Liver (tissue), 9 donors: ENCODE measurements around the gene MT4. TPM values are rescaled to one million over a fixed set of nuclear protein-coding genes. Genes with fewer than 3 reads are reported as not detected.

ENCODE experiments used
- DNase-seq: peaks from one replicate; pipeline ENCODE4 v3.0.0-alpha.2; 2017; ENCODE audit warnings: low spot score
- H3K27ac ChIP-seq, 2 donors: one replicate each; pipeline ENCODE4 v1.7.0; 2013; ENCODE audit warnings: inconsistent platforms in 2 of 2, low read length in 2 of 2, control low read depth in 1 of 2, low read depth in 1 of 2, mild to moderate bottlenecking in 1 of 2
- H3K27me3 ChIP-seq, 4 donors: one replicate each; pipeline versions ENCODE4 v1.6.1 to v1.7.0; 2013; ENCODE audit warnings: low read length in 3 of 4, inconsistent platforms in 1 of 4, mild to moderate bottlenecking in 1 of 4, moderate library complexity in 1 of 4; ENCODE audit not compliant: control insufficient read depth in 4 of 4, insufficient read depth in 4 of 4
- H3K36me3 ChIP-seq, 4 donors: one replicate each; pipeline versions ENCODE4 v1.6.1 to v1.7.0; 2013; ENCODE audit warnings: low read length in 3 of 4, mild to moderate bottlenecking in 3 of 4, low read depth in 1 of 4, moderate library complexity in 1 of 4; ENCODE audit not compliant: control insufficient read depth in 4 of 4, insufficient read depth in 3 of 4
- H3K4me1 ChIP-seq, 4 donors: one replicate each; pipeline versions ENCODE4 v1.6.1 to v1.7.0; 2013; ENCODE audit warnings: low read length in 3 of 4, mild to moderate bottlenecking in 3 of 4, moderate library complexity in 1 of 4; ENCODE audit not compliant: control insufficient read depth in 4 of 4, insufficient read depth in 4 of 4
- H3K4me3 ChIP-seq, 3 donors: one replicate each; pipeline versions ENCODE4 v1.6.1 to v1.7.0; 2013; ENCODE audit warnings: low read length in 3 of 3, control low read depth in 1 of 3, low read depth in 1 of 3, mild to moderate bottlenecking in 1 of 3
- H3K9ac ChIP-seq, 2 donors: one replicate each; pipeline ENCODE4 v1.7.0; 2013; ENCODE audit warnings: low read length in 2 of 2, mild to moderate bottlenecking in 2 of 2, moderate library complexity in 2 of 2, control low read depth in 1 of 2, low read depth in 1 of 2
- H3K9me3 ChIP-seq, 4 donors: one replicate each; pipeline versions ENCODE4 v1.6.1 to v1.7.0; 2013; ENCODE audit warnings: low read length in 3 of 4; ENCODE audit not compliant: control insufficient read depth in 4 of 4
- EGR1 ChIP-seq, 2 donors: IDR thresholded peaks; 2 replicates each; pipeline ENCODE4 v1.6.1; 2016 to 2018; ENCODE audit warnings: antibody characterized with exemption in 2 of 2, low read depth in 2 of 2
- FOXA1 ChIP-seq: IDR thresholded peaks from 2 replicates; pipeline ENCODE4 v1.6.1; 2016; ENCODE audit warnings: antibody characterized with exemption
- FOXA2 ChIP-seq: IDR thresholded peaks from 2 replicates; pipeline ENCODE4 v1.6.1; 2016; ENCODE audit warnings: antibody characterized with exemption
- GABPA ChIP-seq, 2 donors: IDR thresholded peaks in 1 of 2; conservative IDR thresholded peaks in 1 of 2; 2 replicates each; pipeline ENCODE4 v1.6.1; 2016; ENCODE audit warnings: antibody characterized with exemption in 2 of 2, mild to moderate bottlenecking in 1 of 2, moderate library complexity in 1 of 2
- HNF4A ChIP-seq, 2 donors: conservative IDR thresholded peaks; 2 replicates each; pipeline ENCODE4 v1.6.1; 2016; ENCODE audit warnings: antibody characterized with exemption in 2 of 2, mild to moderate bottlenecking in 2 of 2
- HNF4G ChIP-seq: IDR thresholded peaks from 2 replicates; pipeline ENCODE4 v1.6.1; 2016; ENCODE audit warnings: antibody characterized with exemption
- JUND ChIP-seq, 2 donors: IDR thresholded peaks; 2 replicates each; pipeline ENCODE4 v1.6.1; 2016; ENCODE audit warnings: antibody characterized with exemption in 2 of 2
- RAD21 ChIP-seq, 2 donors: IDR thresholded peaks; 2 replicates each; pipeline ENCODE4 v1.6.1; 2016; ENCODE audit warnings: antibody characterized with exemption in 2 of 2, mild to moderate bottlenecking in 2 of 2
- RXRA ChIP-seq, 2 donors: IDR thresholded peaks; 2 replicates each; pipeline ENCODE4 v1.6.1; 2017 to 2018; ENCODE audit warnings: antibody characterized with exemption in 2 of 2, mild to moderate bottlenecking in 1 of 2
- TAF1 ChIP-seq: conservative IDR thresholded peaks from 2 replicates; pipeline ENCODE4 v1.6.1; 2016; ENCODE audit warnings: antibody characterized with exemption, mild to moderate bottlenecking
- YY1 ChIP-seq: IDR thresholded peaks from 2 replicates; pipeline ENCODE4 v1.6.1; 2016; ENCODE audit warnings: antibody characterized with exemption, mild to moderate bottlenecking
- WGBS: extraction: QIAGEN DNeasy Blood & Tissue Kit; methylation state at CpG from one replicate; pipeline ENCODE4 v1.1.7; 2013; 5-methylcytosine and 5-hydroxymethylcytosine counted together
- polyA plus RNA-seq, 2 donors: library from polyadenylated mRNA; stranded (reverse) in 1 of 2; unstranded in 1 of 2; fragments of 200-250 nt in 1 of 2; fragments of >200 nt in 1 of 2; fragmentation: Nextera tagmentation in 1 of 2; extraction: Ambion mirVana in 1 of 2; gene quantifications; one replicate each; pipeline versions ENCODE4 v1.2.1 to v1.2.3, GENCODE V29; 2013 to 2015
- total RNA-seq, 2 donors: library from RNA; depleted of rRNA; stranded (reverse); fragments of >200 nt; gene quantifications; one replicate each; pipeline ENCODE4 v1.2.3, GENCODE V29; 2014
- TF ChIP-seq, protein P1 (sequence below): fragments of 150-350 bp; IDR thresholded peaks from 2 replicates; pipeline ENCODE4 v1.5.1; 2017; ENCODE audit warnings: improper control_type of control experiment, low read depth, low read length; ENCODE audit not compliant: missing input control
- TF ChIP-seq, protein P2 (sequence below): IDR thresholded peaks from 2 replicates; pipeline ENCODE4 v1.6.1; 2016; ENCODE audit warnings: antibody characterized with exemption
- TF ChIP-seq, protein P3 (sequence below): IDR thresholded peaks from 2 replicates; pipeline ENCODE4 v1.6.1; 2016; ENCODE audit warnings: antibody characterized with exemption
- donor health status: healthy.
- donor health status: healthy.
- donor health status: healthy.
- donor health status: healthy.
- donor health status: healthy.

The MT4 gene
- total and polyA plus RNA-seq, 4 donors, result not detected

DNA sequence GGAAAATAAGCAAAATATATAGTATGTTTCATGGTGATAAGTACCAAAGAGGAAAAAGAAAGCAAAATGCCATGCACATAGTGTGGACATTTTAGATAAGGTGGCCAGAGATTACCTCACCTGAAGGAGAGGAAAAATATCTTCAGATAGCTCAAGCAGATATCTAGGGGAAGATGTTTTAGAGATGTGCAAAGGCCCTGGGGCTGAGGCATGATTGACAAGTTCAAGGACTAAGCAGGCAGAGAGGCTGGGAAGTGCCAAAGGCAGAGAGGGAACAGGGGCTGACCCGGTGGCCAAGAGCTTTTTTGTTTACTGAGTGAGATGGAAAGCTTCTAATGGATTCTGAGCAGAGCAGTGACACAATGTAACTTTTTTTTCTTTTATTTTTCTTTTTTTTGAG is 4.4 kb upstream of the MT4 start (continued):
- TF ChIP-seq, protein P1, sequence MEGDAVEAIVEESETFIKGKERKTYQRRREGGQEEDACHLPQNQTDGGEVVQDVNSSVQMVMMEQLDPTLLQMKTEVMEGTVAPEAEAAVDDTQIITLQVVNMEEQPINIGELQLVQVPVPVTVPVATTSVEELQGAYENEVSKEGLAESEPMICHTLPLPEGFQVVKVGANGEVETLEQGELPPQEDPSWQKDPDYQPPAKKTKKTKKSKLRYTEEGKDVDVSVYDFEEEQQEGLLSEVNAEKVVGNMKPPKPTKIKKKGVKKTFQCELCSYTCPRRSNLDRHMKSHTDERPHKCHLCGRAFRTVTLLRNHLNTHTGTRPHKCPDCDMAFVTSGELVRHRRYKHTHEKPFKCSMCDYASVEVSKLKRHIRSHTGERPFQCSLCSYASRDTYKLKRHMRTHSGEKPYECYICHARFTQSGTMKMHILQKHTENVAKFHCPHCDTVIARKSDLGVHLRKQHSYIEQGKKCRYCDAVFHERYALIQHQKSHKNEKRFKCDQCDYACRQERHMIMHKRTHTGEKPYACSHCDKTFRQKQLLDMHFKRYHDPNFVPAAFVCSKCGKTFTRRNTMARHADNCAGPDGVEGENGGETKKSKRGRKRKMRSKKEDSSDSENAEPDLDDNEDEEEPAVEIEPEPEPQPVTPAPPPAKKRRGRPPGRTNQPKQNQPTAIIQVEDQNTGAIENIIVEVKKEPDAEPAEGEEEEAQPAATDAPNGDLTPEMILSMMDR, result no peak
- TF ChIP-seq HNF4G (no peak), TAF1 (no peak), GABPA (IDR thresholded peaks at IDR 0.05 in 1 of 2, conservative IDR thresholded peaks at IDR 0.05 in 1 of 2) (no peak), YY1 (no peak), HNF4A (conservative IDR thresholded peaks at IDR 0.05) (no peak)
- TF ChIP-seq, protein P2, sequence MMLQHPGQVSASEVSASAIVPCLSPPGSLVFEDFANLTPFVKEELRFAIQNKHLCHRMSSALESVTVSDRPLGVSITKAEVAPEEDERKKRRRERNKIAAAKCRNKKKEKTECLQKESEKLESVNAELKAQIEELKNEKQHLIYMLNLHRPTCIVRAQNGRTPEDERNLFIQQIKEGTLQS, result no peak

DNA sequence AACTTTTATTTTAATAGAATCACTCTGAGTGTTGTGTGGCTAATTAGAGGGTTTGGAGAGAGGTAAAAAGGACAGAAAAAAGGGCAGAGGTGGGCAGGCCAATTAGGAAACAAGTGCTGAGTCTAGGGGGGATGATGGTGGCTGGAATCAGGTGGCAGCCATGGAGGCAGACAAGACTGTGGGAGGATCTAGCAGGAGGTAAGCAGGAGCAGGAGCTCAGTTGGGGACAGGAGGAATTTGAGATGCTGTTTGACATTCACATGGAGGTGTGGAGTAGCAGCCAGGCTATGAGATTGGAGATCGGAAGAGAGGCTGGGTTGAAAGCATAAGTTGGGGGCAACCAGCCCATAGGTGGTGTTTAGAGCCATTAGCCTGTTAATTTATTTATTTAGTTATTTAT is 3.7 kb upstream of the MT4 start:
- DNase-seq, result no peak
- Histone ChIP-seq H3K9me3 (no peaks in the 10 kb centered on the region), H3K27ac (no peak overlapping the region), H3K9ac (no peak overlapping the region), H3K27me3 (no peaks in the 10 kb centered on the region), H3K4me1 (no peaks in the 10 kb centered on the region), H3K36me3 (no peaks in the 10 kb centered on the region), H3K4me3 (no peak overlapping the region)
- 82% methylated on average over 1 of the region's 1 CpG for WGBS
- TF ChIP-seq, protein P2, result no peak
- TF ChIP-seq JUND (IDR thresholded peaks at IDR 0.05) (no peak), YY1 (no peak), GABPA (IDR thresholded peaks at IDR 0.05 in 1 of 2, conservative IDR thresholded peaks at IDR 0.05 in 1 of 2) (no peak), EGR1 (IDR thresholded peaks at IDR 0.05; ENCODE audit: low read depth in 2 of 2) (no peak), TAF1 (no peak), RAD21 (IDR thresholded peaks at IDR 0.05) (no peak), FOXA2 (no peak), FOXA1 (no peak), RXRA (IDR thresholded peaks at IDR 0.05) (no peak)
- TF ChIP-seq, protein P3, sequence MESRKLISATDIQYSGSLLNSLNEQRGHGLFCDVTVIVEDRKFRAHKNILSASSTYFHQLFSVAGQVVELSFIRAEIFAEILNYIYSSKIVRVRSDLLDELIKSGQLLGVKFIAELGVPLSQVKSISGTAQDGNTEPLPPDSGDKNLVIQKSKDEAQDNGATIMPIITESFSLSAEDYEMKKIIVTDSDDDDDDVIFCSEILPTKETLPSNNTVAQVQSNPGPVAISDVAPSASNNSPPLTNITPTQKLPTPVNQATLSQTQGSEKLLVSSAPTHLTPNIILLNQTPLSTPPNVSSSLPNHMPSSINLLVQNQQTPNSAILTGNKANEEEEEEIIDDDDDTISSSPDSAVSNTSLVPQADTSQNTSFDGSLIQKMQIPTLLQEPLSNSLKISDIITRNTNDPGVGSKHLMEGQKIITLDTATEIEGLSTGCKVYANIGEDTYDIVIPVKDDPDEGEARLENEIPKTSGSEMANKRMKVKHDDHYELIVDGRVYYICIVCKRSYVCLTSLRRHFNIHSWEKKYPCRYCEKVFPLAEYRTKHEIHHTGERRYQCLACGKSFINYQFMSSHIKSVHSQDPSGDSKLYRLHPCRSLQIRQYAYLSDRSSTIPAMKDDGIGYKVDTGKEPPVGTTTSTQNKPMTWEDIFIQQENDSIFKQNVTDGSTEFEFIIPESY, result no peak

DNA sequence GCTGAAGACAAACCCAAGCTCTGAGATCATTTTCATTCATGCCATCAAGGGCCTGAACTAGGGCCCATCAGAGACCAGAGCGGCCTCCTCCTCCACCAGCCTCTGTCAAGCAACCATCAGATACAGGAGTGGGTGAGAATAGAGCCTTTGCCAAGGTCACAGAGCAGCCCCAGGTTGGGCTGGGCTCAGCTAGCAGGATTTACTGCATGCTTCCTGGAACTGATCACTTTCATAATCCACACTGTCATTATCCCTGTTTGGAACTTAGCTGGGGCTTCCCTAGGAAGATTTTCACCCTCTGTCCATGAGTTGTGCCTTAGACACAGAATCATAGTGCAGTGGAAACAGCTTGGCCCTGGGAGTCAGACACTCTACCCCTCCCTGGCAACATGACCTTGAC is 5.1 kb downstream of the MT4 start:
- no peak for DNase-seq
- no peaks in the 10 kb centered on the region for H3K36me3 ChIP-seq
- H3K27me3 ChIP-seq, result no peaks in the 10 kb centered on the region
- H3K27ac ChIP-seq, result no peak overlapping the region
- TF ChIP-seq TAF1, result no peak
- no peak for TF ChIP-seq FOXA1
- no peak for TF ChIP-seq YY1
- TF ChIP-seq RAD21 (IDR thresholded peaks at IDR 0.05), result no peak
- 100% methylated on average over 1 of the region's 1 CpG for WGBS
- no peaks in the 10 kb centered on the region for H3K9me3 ChIP-seq
- H3K9ac ChIP-seq, result no peak overlapping the region
- H3K4me3 ChIP-seq, result no peak overlapping the region
- no peaks in the 10 kb centered on the region for H3K4me1 ChIP-seq
